T-helper 1 cell treated with Interleukin-12 subunit alpha and Interleukin-12 subunit beta and Interleukin-4 antibody, amounts not matched to agents 30 μg/mL and 1 μg/mL, for 36 hours (primary cell): ENCODE measurements around the gene ERCC5.

Experiments
- H3K27ac Mint-ChIP-seq: one replicate; pipeline ENCODE4 v1.8.0; 2021; ENCODE audit warnings: mild to moderate bottlenecking, mixed read lengths
- H3K27me3 Mint-ChIP-seq: one replicate; pipeline ENCODE4 v1.8.0; 2021; ENCODE audit warnings: low read depth, mixed read lengths
- H3K36me3 Mint-ChIP-seq: one replicate; pipeline ENCODE4 v1.8.0; 2021; ENCODE audit warnings: low read depth, mixed read lengths
- H3K4me1 Mint-ChIP-seq: one replicate; pipeline ENCODE4 v1.8.0; 2021; ENCODE audit warnings: low read depth, mixed read lengths
- H3K4me3 Mint-ChIP-seq: one replicate; pipeline ENCODE4 v1.8.0; 2021; ENCODE audit warnings: mild to moderate bottlenecking, moderate library complexity, mixed read lengths
- H3K9me3 Mint-ChIP-seq: one replicate; pipeline ENCODE4 v1.8.0; 2021; ENCODE audit warnings: mixed read lengths

Gene ERCC5

GRCh38 chr13:102912599-102912998, 66.8 kb downstream of the ERCC5 start:
- no peaks in the 10 kb centered on the region for H3K36me3 Mint-ChIP-seq
- H3K27me3 Mint-ChIP-seq: peaks cover 20% of the 10 kb centered on the region
- no peaks in the 10 kb centered on the region for H3K4me1 Mint-ChIP-seq
- H3K27ac Mint-ChIP-seq: no peak overlapping the region
- no peaks in the 10 kb centered on the region for H3K9me3 Mint-ChIP-seq
- no peak overlapping the region for H3K4me3 Mint-ChIP-seq

GRCh38 chr13:102913914-102914313, 68.1 kb downstream of the ERCC5 start:
- Mint-ChIP-seq H3K27ac (no peak overlapping the region), H3K4me3 (no peak overlapping the region), H3K4me1 (no peaks in the 10 kb centered on the region)

DNA sequence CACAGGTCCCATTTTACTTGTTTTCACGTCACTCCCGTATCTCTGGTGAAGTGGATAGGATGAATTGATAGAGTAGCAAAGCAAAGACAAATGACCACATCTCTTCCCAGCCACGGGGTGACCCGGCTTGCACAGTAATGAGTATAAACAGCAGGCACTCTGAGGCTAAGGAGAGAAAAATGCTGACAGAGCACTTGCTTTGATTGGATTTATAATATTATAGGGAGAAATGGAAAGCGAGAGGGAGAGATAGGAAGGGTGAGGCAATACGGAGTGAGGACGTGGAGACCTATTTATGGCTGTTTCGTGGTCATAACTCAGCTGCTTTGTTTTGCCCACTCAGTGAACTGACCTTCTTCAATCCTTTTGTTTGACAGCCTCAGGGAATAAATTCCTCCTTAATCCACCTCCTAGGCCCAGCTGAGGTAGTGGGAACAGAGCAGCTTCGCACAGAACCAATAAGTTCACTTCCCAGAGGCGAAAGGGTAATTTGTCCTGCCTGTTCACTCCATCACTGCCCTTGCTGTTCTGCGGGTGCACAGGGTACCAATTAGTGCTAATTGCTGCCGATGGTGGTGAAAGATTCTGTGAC, 68.6 kb downstream of the ERCC5 start:
- no peak overlapping the region for H3K27ac Mint-ChIP-seq
- peaks cover 20% of the 10 kb centered on the region for H3K27me3 Mint-ChIP-seq
- H3K4me3 Mint-ChIP-seq: no peak overlapping the region
- no peaks in the 10 kb centered on the region for H3K36me3 Mint-ChIP-seq
- no peaks in the 10 kb centered on the region for H3K4me1 Mint-ChIP-seq
- H3K9me3 Mint-ChIP-seq: no peaks in the 10 kb centered on the region

More at GRCh38 chr13:102913914-102914313, 68.1 kb downstream of the ERCC5 start:
- H3K27me3 Mint-ChIP-seq: peaks cover 20% of the 10 kb centered on the region
- H3K9me3 Mint-ChIP-seq: no peaks in the 10 kb centered on the region
- H3K36me3 Mint-ChIP-seq: no peaks in the 10 kb centered on the region

DNA sequence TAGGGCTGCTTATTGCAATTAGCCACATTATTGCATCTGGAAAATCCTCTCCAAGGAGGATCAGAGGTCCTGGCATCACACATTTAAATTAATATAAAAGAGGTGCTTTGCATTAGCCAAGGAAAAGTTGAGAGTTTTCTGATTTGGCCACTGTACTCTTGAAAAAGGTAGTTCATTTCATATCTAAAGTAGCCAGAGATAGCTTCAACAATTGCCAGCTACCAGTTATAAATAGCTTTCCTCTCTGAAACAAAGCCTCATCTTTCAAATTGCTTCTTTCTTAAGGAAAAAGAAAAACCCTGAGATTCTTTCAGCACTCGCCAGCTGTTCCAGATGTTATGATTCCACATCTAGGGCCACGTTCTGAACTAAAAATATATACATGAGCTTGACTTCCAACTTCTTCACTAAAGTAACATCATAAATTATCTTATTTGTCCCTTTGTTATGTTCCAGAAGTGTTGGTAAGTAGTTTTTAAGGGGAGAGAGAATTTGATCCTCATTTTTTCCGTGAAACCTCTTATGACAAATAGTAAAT, 69.6 kb downstream of the ERCC5 start:
- no peak overlapping the region for H3K27ac Mint-ChIP-seq
- H3K36me3 Mint-ChIP-seq: no peaks in the 10 kb centered on the region
- H3K27me3 Mint-ChIP-seq: peaks cover 13% of the 10 kb centered on the region
- H3K4me1 Mint-ChIP-seq: no peaks in the 10 kb centered on the region
- no peak overlapping the region for H3K4me3 Mint-ChIP-seq
- H3K9me3 Mint-ChIP-seq: no peaks in the 10 kb centered on the region

DNA sequence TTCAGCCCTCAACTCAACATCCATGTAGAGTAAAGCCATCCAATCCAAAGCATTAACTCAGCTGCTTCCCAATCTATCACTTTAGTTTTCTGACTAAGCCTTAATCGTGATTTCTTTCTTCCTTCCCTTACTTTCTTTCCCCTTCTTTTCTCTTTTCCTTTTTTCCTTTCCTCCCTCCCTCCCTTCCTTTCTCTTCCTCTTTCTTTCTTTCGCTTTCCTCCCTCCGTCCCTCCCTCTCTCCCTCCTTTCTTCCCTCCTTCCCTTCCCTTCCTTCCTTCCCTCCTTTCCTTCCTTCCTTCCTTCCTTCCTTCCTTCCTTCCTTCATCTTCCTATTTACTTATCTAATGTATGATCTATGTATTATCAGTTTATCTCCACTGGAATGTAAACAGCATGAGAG, 71.2 kb downstream of the ERCC5 start:
- no peaks in the 10 kb centered on the region for H3K36me3 Mint-ChIP-seq
- H3K27ac Mint-ChIP-seq: no peak overlapping the region
- H3K9me3 Mint-ChIP-seq: no peaks in the 10 kb centered on the region
- H3K4me1 Mint-ChIP-seq: no peaks in the 10 kb centered on the region
- no peak overlapping the region for H3K4me3 Mint-ChIP-seq
- peaks cover 19% of the 10 kb centered on the region for H3K27me3 Mint-ChIP-seq

- H3K27ac Mint-ChIP-seq: no peak overlapping the region
- H3K36me3 Mint-ChIP-seq: no peaks in the 10 kb centered on the region
- no peak overlapping the region for H3K4me3 Mint-ChIP-seq
- H3K27me3 Mint-ChIP-seq: peaks cover 7% of the 10 kb centered on the region
- no peaks in the 10 kb centered on the region for H3K4me1 Mint-ChIP-seq
- H3K9me3 Mint-ChIP-seq: peaks cover 9% of the 10 kb centered on the region
Measured at GRCh38 chr13:102922184-102922583, 76.4 kb downstream of the ERCC5 start.
